GM12878 (cell line): ENCODE measurements around the gene TPT1. TPM values are rescaled to one million over a fixed set of nuclear protein-coding genes. Genes with fewer than 3 reads are reported as not detected.

Experiments used
- BCLAF1 ChIP-seq: fragments of 450-650 bp; IDR thresholded peaks from 2 replicates; pipeline ENCODE4 v1.6.1; 2017; ENCODE audit warnings: antibody characterized with exemption, mild to moderate bottlenecking, moderate library complexity
- IRF5 ChIP-seq: fragments of 450-650 bp; IDR thresholded peaks from 2 replicates; pipeline ENCODE4 v1.6.1; 2017; ENCODE audit warnings: borderline replicate concordance
- KLF5 ChIP-seq: fragments of 450-650 bp; IDR thresholded peaks from 2 replicates; pipeline ENCODE4 v1.6.1; 2014; ENCODE audit warnings: mild to moderate bottlenecking; ENCODE audit not compliant: partially characterized antibody
- MYB ChIP-seq: fragments of 150-350 bp; IDR thresholded peaks from 2 replicates; pipeline ENCODE4 v1.6.1; 2014; ENCODE audit warnings: mild to moderate bottlenecking, low read depth, low read length, borderline replicate concordance
- RUNX3 ChIP-seq: IDR thresholded peaks from 2 replicates; pipeline ENCODE4 v1.6.1; 2012; ENCODE audit warnings: low read length, inconsistent platforms
- SREBF2 ChIP-seq: IDR thresholded peaks from 2 replicates; pipeline ENCODE4 v1.6.1; 2012; ENCODE audit warnings: mild to moderate bottlenecking, low read length
- YBX1 ChIP-seq: fragments of 450-650 bp; IDR thresholded peaks from 2 replicates; pipeline ENCODE4 v1.6.1; 2016; ENCODE audit warnings: antibody characterized with exemption
- YY1 ChIP-seq: IDR thresholded peaks from 2 replicates; pipeline ENCODE4 v1.6.1; 2011; ENCODE audit warnings: low read depth, mild to moderate bottlenecking, low read length
- ZNF24 ChIP-seq: fragments of 450-650 bp; IDR thresholded peaks from 2 replicates; pipeline ENCODE4 v1.6.1; 2017; ENCODE audit warnings: antibody characterized with exemption, mild to moderate bottlenecking
- polyA plus RNA-seq, 11 experiments: library from polyadenylated mRNA; depleted of rRNA in 4 of 11; unstranded in 6 of 11; stranded (reverse) in 5 of 11; fragments of >200 nt; fragmentation: Nextera tagmentation in 4 of 11; fragmentation: Illumina TruSeq in 1 of 11; extraction: Ambion mirVana in 4 of 11; extraction: Trizol in 1 of 11; gene quantifications; 1 replicate in 1 of 11; 2 replicates in 10 of 11; pipeline versions ENCODE4 v1.2.1 to v1.2.3, GENCODE V29; 2011 to 2016; ENCODE audit warnings: inconsistent platforms in 2 of 11, missing spikeins in 2 of 11, low read depth in 1 of 11
- total RNA-seq, 4 experiments: library from RNA; depleted of rRNA in 3 of 4; stranded (reverse); fragments of >200 nt in 3 of 4; fragmentation: Illumina TruSeq in 1 of 4; extraction: Trizol in 1 of 4; gene quantifications; 2 replicates each; pipeline versions ENCODE4 v1.2.1 to v1.2.3, GENCODE V29; 2013 to 2021

The TPT1 gene
- total and polyA plus RNA-seq, 10 of the 15 experiments (the other 5 are each of a cell fraction or from before 2014, with no cell fraction given): 1,038 to 5,925 (median 2,336) TPM

- no peak for TF ChIP-seq IRF5
- no peak for TF ChIP-seq SREBF2
- TF ChIP-seq RUNX3: no peak
- no peak for TF ChIP-seq BCLAF1
- TF ChIP-seq YY1: no peak
- TF ChIP-seq ZNF24: no peak
- TF ChIP-seq MYB: no peak
- TF ChIP-seq KLF5: no peak
- TF ChIP-seq YBX1: no peak
Measured at GRCh38 chr13:45368571-45368970, 27.6 kb upstream of the TPT1 start (continued).
